ENCODE data around the gene ZNF644. TPM values are rescaled to one million over a fixed set of nuclear protein-coding genes. Genes with fewer than 3 reads are reported as not detected.

Gene ZNF644
- total and polyA plus RNA-seq, 4 donors: 12.2 to 121 (median 35.5) TPM

GRCh38 chr1:90926971-90927370 is 94.9 kb downstream of the ZNF644 start:
- no peak for TF ChIP-seq CTCF (IDR thresholded peaks at IDR 0.05; ENCODE audit: control extremely low read depth, extremely low read depth)
- Histone ChIP-seq H3K4me1 (ENCODE audit: control insufficient read depth in 5 of 5, insufficient read depth in 5 of 5, low read length in 5 of 5) (peaks cover 0 to 17% (median 2%) of the 10 kb centered on the region in 5 donors), H3K9ac (ENCODE audit: insufficient read depth in 1 of 2, low read length in 2 of 2) (no peak overlapping the region), H3K27ac (ENCODE audit: low read depth in 1 of 2, low read length in 1 of 2) (no peak overlapping the region), H3K27me3 (ENCODE audit: control insufficient read depth in 3 of 3, insufficient read depth in 3 of 3, low read length in 2 of 3) (no peaks in the 10 kb centered on the region), H3K36me3 (ENCODE audit: control insufficient read depth in 4 of 4, insufficient read depth in 4 of 4, low read length in 4 of 4) (peaks cover 0 to 4% (median 1%) of the 10 kb centered on the region in 4 donors), H3K4me3 (no peak overlapping the region), H3K9me3 (ENCODE audit: control insufficient read depth in 4 of 4, insufficient read depth in 3 of 4, low read length in 3 of 4) (no peaks in the 10 kb centered on the region)
- WGBS, 2 donors: 75 to 78% methylated on average over 3 of the region's 3 CpGs
- DNase-seq: no peak
- ATAC-seq (ENCODE audit: insufficient read depth, low FRiP score): no peak

DNA sequence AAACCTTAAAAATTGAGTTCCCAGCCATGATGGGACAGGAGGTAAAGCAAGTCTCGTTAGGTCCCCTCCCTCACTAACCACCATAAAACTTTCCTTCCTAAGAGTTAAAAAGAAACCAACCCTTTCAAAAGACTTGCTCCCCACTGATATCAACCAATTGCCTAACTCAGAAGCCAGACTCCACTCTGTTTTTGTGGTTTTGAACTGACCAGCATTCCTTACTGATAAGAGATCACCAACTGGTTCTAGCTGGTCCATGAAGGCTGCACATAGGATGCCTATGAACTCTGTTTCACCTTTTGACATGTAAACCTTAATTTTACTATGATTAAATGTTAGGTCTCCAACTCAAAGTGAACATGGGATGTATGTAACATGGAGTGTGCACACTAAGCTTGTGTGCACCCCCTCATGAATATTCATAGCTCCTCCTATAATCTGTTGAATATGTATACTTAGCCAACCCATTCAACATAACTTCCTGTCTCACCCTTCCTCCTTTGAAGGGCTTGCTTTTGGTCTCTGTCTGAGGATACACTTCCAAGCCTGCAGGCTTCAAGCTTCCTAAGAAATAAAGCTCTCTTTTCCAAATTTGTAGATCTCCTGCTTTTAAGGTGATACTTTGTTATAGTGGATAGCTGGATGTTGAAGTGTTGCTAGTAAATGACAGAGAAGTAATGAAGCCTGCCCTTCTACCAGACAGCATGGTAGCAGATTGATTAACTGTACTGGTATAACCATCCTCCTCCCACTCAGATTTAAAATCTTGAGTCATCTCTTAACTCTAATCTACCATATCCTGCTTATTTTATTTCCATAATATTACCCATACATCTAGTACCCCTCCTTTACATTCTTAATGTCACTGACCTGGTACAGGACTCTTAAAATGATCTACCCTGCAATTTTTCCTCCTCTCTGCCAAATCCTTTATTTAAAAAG is 95.6 kb downstream of the ZNF644 start:
- Histone ChIP-seq H3K4me1 (ENCODE audit: control insufficient read depth in 5 of 5, insufficient read depth in 5 of 5, low read length in 5 of 5) (peaks cover 0 to 18% (median 2%) of the 10 kb centered on the region in 5 donors), H3K27me3 (ENCODE audit: control insufficient read depth in 3 of 3, insufficient read depth in 3 of 3, low read length in 2 of 3) (no peaks in the 10 kb centered on the region), H3K36me3 (ENCODE audit: control insufficient read depth in 4 of 4, insufficient read depth in 4 of 4, low read length in 4 of 4) (peaks cover 0 to 4% (median 1%) of the 10 kb centered on the region in 4 donors), H3K9ac (ENCODE audit: insufficient read depth in 1 of 2, low read length in 2 of 2) (no peak overlapping the region), H3K9me3 (ENCODE audit: control insufficient read depth in 4 of 4, insufficient read depth in 3 of 4, low read length in 3 of 4) (no peaks in the 10 kb centered on the region), H3K4me3 (no peak overlapping the region), H3K27ac (ENCODE audit: low read depth in 1 of 2, low read length in 1 of 2) (peak overlapping the region in 1 of 2 donors; percentile 21)
- ATAC-seq (ENCODE audit: insufficient read depth, low FRiP score) (no peak), DNase-seq (peak in 1 of 3 donors; percentile 27)
- WGBS, 2 donors: 72 to 94% methylated on average over 1 of the region's 1 CpG
- TF ChIP-seq CTCF (IDR thresholded peaks at IDR 0.05; ENCODE audit: control extremely low read depth, extremely low read depth): no peak

DNA sequence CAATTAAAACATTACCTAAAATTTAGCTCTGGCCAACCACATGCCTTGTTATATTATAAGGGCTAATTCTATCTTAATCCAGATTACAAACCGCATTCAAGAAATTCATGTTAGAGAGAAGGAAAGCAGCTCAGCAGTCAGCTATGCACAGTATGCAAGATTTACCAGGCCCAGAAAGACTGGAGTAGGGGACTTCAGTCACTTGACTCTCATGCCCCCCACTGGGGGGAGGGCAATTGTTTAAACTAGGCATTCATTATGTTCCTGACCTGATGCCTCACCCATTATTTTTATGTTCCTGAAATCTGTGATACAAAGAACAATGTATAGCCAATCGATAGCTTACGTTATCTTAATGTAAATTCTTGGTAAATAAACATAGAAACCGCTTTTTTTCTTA is 96.9 kb downstream of the ZNF644 start:
- no peaks in the 10 kb centered on the region for H3K9me3 ChIP-seq (ENCODE audit: control insufficient read depth in 4 of 4, insufficient read depth in 3 of 4, low read length in 3 of 4)
- 94 to 95% methylated on average over 4 of the region's 4 CpGs for WGBS, 2 donors
- TF ChIP-seq CTCF (IDR thresholded peaks at IDR 0.05; ENCODE audit: control extremely low read depth, extremely low read depth): no peak
- no peak overlapping the region for H3K9ac ChIP-seq (ENCODE audit: insufficient read depth in 1 of 2, low read length in 2 of 2)
- no peaks in the 10 kb centered on the region for H3K27me3 ChIP-seq (ENCODE audit: control insufficient read depth in 3 of 3, insufficient read depth in 3 of 3, low read length in 2 of 3)
- DNase-seq: no peak
- ATAC-seq (ENCODE audit: insufficient read depth, low FRiP score): no peak
- peaks cover 0 to 4% (median 1%) of the 10 kb centered on the region in 4 donors for H3K36me3 ChIP-seq (ENCODE audit: control insufficient read depth in 4 of 4, insufficient read depth in 4 of 4, low read length in 4 of 4)
- H3K27ac ChIP-seq (ENCODE audit: low read depth in 1 of 2, low read length in 1 of 2): no peak overlapping the region
- no peak overlapping the region for H3K4me3 ChIP-seq
- peaks cover 0 to 25% (median 2%) of the 10 kb centered on the region in 5 donors for H3K4me1 ChIP-seq (ENCODE audit: control insufficient read depth in 5 of 5, insufficient read depth in 5 of 5, low read length in 5 of 5)

Measured in lung (tissue), 12 donors.